C4-2B (cell line): ENCODE results near the gene CRTC1.

Source experiments
- H3K27ac ChIP-seq: fragments of 450-650 bp; 2 replicates; pipeline ENCODE4 v1.5.1; 2017
- ZFX ChIP-seq: fragments of 450-650 bp; IDR thresholded peaks from 2 replicates; pipeline ENCODE4 v1.6.1; 2017
- TF ChIP-seq, protein P1 (sequence below): fragments of 450-650 bp; conservative IDR thresholded peaks from 2 replicates; pipeline ENCODE4 v1.5.1; 2017; ENCODE audit warnings: mild to moderate bottlenecking

The CRTC1 gene

DNA sequence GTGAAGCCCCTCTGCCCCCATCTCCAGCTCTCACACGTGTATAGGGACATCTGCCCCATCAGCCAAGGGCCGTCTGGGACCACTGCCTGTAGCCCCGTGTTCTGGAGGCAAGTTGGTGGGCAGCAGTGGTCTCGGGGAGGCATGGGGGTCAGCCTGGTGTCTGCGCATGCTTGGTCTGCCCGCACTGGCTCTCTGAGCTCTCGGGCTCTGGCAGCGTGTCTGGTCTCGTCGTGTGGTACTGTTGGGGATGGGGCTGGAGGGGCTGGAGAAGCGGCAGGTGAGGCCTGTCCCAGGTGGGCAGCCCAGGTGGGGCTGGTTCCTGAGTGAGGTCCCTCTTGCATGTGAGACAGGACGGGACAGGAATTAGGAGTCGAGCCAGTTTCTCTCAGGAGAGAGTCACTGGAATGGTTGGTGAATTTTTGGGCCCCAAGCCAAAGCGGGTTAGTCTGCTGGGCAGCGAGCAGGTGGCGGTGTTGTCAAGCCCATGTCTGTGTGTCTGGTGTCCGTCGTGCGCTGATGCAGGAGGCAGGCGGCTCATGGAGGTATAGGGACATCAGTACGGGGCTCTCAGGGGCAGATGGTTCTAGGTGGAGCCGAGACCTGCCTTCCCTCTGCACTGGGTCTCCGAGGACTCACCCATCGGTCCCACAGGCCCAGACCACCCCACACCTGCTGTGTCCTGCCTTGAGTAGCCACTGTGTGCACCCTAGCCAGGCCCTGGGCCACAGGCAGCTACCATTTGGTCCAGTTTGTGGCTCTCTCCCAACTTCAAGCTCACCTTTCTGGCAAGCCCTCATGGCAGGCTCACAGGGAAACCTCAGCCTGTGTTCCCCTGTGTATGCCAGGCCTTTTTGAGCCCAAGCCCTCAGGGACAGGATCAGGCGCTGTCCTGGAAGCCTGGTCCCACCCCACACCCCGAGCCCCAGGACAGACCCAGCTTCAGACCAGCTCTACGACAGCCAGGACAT, 89.4 kb downstream of the CRTC1 start:
- no peak overlapping the region for H3K27ac ChIP-seq
- no peak for TF ChIP-seq ZFX
- TF ChIP-seq, protein P1, sequence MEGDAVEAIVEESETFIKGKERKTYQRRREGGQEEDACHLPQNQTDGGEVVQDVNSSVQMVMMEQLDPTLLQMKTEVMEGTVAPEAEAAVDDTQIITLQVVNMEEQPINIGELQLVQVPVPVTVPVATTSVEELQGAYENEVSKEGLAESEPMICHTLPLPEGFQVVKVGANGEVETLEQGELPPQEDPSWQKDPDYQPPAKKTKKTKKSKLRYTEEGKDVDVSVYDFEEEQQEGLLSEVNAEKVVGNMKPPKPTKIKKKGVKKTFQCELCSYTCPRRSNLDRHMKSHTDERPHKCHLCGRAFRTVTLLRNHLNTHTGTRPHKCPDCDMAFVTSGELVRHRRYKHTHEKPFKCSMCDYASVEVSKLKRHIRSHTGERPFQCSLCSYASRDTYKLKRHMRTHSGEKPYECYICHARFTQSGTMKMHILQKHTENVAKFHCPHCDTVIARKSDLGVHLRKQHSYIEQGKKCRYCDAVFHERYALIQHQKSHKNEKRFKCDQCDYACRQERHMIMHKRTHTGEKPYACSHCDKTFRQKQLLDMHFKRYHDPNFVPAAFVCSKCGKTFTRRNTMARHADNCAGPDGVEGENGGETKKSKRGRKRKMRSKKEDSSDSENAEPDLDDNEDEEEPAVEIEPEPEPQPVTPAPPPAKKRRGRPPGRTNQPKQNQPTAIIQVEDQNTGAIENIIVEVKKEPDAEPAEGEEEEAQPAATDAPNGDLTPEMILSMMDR, result no peak; the same call in 1 of the 2 replicates

DNA sequence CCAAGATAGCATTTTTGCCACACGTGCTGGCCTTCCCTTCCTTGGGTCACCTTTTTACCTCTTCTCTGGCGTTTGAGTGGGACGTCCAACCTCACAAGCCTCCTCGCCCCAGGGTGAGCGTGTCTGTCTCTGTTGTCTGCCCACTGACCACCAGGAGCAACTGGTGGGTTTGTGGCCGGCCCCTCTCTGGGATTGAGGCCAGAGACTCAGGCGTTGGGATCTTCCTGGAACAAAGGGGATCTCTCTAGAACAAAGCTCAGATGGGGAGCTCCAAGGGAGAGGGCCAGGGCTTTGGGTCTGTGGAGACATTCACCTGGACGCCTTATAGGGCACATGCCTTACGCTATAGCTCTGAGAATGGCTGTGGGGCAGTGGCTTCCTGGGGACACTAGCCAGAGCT, 90.2 kb downstream of the CRTC1 start:
- no peak for TF ChIP-seq ZFX
- TF ChIP-seq, protein P1, result no peak
- no peak overlapping the region for H3K27ac ChIP-seq

DNA sequence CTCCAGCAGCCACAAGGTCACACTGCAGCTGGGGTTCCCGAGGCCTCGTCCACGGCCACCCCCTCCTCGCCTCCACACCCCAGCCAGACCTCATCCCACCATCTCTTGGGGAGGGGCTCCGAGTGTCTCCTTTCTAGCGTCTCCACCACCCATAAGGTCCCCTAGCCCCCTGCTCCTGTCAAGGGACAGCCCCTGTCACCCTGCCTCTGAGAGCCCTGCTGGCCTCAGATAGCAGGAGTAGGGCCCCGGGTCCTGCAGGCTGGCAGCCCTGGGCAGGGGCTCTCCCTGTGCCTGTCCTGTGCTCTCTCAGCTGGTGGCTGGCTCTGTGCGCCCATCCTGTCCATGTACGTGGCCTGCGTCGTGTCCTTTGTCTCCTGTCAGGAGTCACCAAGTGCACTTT, 90.6 kb downstream of the CRTC1 start:
- TF ChIP-seq ZFX, result no peak
- TF ChIP-seq, protein P1, result no peak
- no peak overlapping the region for H3K27ac ChIP-seq

DNA sequence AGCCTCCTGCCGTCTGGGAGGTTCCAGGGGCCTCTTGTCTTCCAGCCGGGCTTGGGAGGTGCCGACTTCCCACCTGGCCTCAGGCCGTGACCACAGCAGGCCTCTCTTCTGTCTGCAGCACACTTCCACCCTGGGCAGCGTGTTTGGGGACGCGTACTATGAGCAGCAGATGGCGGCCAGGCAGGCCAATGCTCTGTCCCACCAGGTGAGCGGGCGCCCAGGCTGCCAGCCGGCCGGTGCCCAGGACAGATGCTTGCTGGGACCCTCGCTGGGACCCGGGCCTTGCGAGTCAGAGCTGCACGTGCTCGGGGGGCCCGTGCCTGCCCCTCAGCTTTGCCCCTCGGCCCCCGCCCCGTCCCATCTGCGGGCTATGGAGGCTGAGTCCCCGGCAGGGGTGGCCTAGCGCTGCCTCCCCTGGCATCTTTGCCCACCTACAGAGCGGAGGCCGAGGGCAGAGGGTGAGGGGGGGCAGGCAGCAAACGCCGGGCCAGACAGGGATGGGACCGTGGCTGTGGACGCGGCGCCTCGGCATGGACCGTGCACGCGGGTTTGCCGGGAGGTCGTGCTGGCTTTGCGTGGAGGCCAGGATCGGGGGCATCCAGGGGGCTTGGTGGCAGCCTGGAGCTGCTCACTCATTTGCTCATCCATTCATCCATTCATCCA, 91.4 kb downstream of the CRTC1 start:
- H3K27ac ChIP-seq, result no peak overlapping the region
- TF ChIP-seq, protein P1, result no peak
- no peak for TF ChIP-seq ZFX

DNA sequence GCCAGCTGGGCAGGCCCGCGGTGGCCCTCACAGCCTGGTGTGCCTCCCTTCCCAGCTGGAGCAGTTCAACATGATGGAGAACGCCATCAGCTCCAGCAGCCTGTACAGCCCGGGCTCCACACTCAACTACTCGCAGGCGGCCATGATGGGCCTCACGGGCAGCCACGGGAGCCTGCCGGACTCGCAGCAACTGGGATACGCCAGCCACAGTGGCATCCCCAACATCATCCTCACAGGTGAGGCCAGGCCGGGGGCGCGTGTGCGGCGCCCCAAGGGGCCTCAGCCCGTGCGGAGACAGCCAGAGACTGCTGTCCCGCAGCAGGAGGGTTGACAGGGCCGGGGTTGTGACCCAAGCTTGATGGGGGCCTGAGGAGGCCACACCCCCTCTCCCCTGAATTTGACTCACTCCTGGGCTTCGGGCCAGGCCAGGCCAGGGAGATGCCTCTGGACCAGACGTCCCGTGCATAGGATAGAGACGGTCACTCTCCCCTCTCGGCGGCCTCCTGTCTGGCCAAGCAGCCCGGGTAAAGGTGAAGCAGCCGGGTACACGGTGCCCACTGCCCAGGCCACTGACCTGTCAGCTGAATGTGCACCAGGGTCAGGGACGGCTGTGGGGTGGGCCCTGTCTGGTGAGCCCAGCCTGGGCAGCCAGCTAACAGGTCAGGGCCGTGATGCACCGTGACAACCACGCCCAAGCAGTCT, 92.3 kb downstream of the CRTC1 start:
- TF ChIP-seq ZFX, result no peak
- TF ChIP-seq, protein P1, result no peak
- H3K27ac ChIP-seq, result no peak overlapping the region

DNA sequence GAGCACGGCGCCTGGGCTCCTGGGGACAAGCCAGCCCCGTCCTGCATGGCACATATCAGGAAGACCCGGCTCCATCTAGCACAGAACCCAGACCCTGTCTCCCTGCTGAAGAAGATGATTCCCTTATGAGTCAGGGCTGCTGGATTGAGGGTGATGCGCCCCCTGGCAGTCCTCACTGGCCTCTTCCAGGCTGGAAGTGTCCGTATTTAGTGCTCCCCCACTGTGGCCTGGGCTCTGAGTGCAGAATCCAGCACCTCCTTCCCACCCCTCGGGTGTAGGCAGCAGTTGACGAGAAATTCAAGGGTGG, 92.8 kb downstream of the CRTC1 start:
- no peak for TF ChIP-seq ZFX
- no peak overlapping the region for H3K27ac ChIP-seq

DNA sequence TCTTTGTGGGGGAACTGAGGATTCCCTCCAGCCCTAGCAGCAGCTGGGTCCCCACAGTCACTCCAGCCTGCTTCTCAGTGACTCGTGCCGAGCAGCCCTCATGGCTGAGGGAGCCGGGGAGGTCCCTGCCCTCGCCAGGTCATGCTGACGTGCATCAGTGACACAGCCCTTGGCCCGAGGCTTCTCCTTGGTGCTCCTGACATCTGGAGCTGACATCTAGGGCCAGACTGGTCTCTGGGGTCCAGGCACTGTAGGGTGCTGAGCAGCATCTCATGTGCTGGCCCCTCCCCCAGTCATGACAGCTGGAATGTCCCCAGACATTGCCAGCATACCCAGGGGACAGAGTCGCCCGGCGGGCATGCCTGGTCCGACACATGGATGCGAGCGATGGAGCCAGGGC, 93.3 kb downstream of the CRTC1 start:
- no peak overlapping the region for H3K27ac ChIP-seq
- no peak for TF ChIP-seq ZFX
- TF ChIP-seq, protein P1, result no peak
